ENCODE results near the gene RASGRP2.

RASGRP2 gene

GRCh38 chr11:64723907-64724862, 19.8 kb downstream of the RASGRP2 start:
- no peak overlapping the region for H3K4me3 ChIP-seq (ENCODE audit: low read depth, low read length)
- no peak for DNase-seq (ENCODE audit: low read depth, low spot score)
- in situ Hi-C loops (cut with HindIII; ENCODE audit: low sequenced_read_pairs), result no loop called here

DNA sequence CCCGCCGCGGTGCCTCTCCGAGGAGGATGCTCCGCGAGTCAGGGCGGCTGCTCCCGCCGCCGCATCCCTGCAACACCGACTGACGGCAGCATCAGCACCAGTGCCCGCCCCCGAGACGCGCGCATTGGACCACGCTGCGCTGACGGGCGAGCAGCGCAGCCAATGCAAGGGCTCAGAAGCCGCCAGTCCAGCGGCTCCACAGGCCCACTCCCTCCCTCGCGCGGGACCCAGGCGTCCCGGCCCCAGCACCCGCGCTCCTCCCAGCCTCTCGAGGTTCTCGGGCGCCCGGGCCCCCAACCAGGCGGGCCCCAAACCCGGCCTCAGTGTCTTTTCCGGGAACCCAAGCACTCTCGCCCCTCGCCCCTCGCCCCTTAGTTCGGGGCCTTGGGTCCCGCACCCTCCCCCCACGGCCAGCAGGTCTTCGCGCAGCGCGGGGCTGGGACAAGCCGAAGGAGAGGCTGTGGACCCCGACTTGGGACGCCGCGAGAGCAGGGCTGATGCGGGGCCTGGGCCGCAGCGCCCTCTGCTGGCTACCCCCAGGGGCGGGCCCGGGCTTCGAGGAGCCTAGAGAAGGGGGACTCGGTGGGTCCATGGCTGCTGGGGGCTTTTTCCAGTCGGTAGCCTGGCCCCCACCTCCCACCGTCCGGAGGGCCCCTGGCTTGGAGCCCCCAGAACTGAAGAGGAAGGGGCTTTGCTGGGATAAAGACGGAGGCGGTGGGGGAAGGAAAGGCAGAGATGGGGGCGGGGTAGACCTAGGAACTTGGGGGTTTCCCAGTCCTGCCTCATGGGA, 20.6 kb downstream of the RASGRP2 start, which contains the start of gene NRXN2:
Gene NRXN2 (minus strand): TSS at position 81 of the 790 bp plus-strand sequence. CDS start 9,498 bp downstream, outside the sequence.
- peak within 1 kb of the TSS; percentile 53 for H3K4me3 ChIP-seq (ENCODE audit: low read depth, low read length)
- in situ Hi-C loops (cut with HindIII; ENCODE audit: low sequenced_read_pairs), result no loop called here
- peak; percentile 97 for TF ChIP-seq CTCF (IDR thresholded peaks at IDR 0.05; ENCODE audit: low read depth, low read length)
- DNase-seq (ENCODE audit: low read depth, low spot score), result peak; percentile 81

More at GRCh38 chr11:64723907-64724862, 19.8 kb downstream of the RASGRP2 start:
- no peak for TF ChIP-seq CTCF (IDR thresholded peaks at IDR 0.05; ENCODE audit: low read depth, low read length)

GRCh38 chr11:64722141-64723065, 21.5 kb downstream of the RASGRP2 start:
- in situ Hi-C loops (cut with HindIII; ENCODE audit: low sequenced_read_pairs), result no loop called here
- no peak for TF ChIP-seq CTCF (IDR thresholded peaks at IDR 0.05; ENCODE audit: low read depth, low read length)

DNA sequence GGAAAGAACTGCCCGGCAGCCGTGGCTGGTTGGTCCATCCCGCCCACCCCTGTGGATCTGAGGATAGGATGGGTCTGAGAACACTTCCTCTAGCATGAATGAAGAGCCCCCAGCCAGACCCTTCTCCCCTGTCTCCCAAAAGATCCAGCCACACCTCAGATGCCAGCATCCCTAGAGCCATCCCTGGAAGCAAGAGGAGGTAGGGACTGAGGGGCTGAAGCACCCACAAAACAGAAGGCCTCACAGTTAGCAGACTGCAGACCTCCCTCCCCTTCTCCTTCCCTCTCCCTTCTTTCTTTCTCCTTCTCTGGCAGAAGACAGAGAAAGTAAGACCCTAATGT, 22.6 kb downstream of the RASGRP2 start:
- no peak for DNase-seq (ENCODE audit: low read depth, low spot score)
- TF ChIP-seq CTCF (IDR thresholded peaks at IDR 0.05; ENCODE audit: low read depth, low read length), result no peak
- in situ Hi-C loops (cut with HindIII; ENCODE audit: low sequenced_read_pairs), result no loop called here
- H3K4me3 ChIP-seq (ENCODE audit: low read depth, low read length), result no peak overlapping the region

More at GRCh38 chr11:64722141-64723065, 21.5 kb downstream of the RASGRP2 start:
- DNase-seq (ENCODE audit: low read depth, low spot score), result no peak
- no peak overlapping the region for H3K4me3 ChIP-seq (ENCODE audit: low read depth, low read length)

- no peak overlapping the region for H3K4me3 ChIP-seq (ENCODE audit: low read depth, low read length)
- no peak for DNase-seq (ENCODE audit: low read depth, low spot score)
- in situ Hi-C loops (cut with HindIII; ENCODE audit: low sequenced_read_pairs), result no loop called here
- TF ChIP-seq CTCF (IDR thresholded peaks at IDR 0.05; ENCODE audit: low read depth, low read length), result no peak
Observed at GRCh38 chr11:64720640-64721358, 23.1 kb downstream of the RASGRP2 start.

Data from astrocyte of the spinal cord (primary cell).